Fibroblast of skin of left biceps (primary cell): ENCODE measurements around the gene PIK3R6.

Source experiments
- DNase-seq, 2 experiments: peaks; one replicate each; pipeline ENCODE4 v3.0.0-alpha.2; 2013; ENCODE audit warnings: low read depth in 2 of 2

Gene PIK3R6

GRCh38 chr17:8867361-8867981, at the start of gene PIK3R6:
TSS of gene PIK3R6 (minus strand) at chr17:8867674. CDS start at chr17:8849794, 17,880 bp downstream.
- no peak for DNase-seq

- DNase-seq = no peak
Measured at GRCh38 chr17:8916466-8916865, 49.0 kb upstream of the PIK3R6 start.

- no peak for DNase-seq
Measured at GRCh38 chr17:8914554-8914953, 47.1 kb upstream of the PIK3R6 start.

- no peak for DNase-seq
Measured at GRCh38 chr17:8913879-8914278, 46.4 kb upstream of the PIK3R6 start.

- no peak for DNase-seq
Measured at GRCh38 chr17:8913091-8913490, 45.6 kb upstream of the PIK3R6 start.

GRCh38 chr17:8912084-8912981, 44.9 kb upstream of the PIK3R6 start:
- DNase-seq = no peak

- DNase-seq = no peak
Measured at GRCh38 chr17:8910969-8911604, 43.6 kb upstream of the PIK3R6 start.

- no peak for DNase-seq
Measured at GRCh38 chr17:8909586-8910270, 42.3 kb upstream of the PIK3R6 start.

- no peak for DNase-seq
Measured at GRCh38 chr17:8905331-8905730, 37.9 kb upstream of the PIK3R6 start.

GRCh38 chr17:8904686-8905085, 37.2 kb upstream of the PIK3R6 start:
- DNase-seq = no peak

GRCh38 chr17:8904201-8904600, 36.7 kb upstream of the PIK3R6 start:
- no peak for DNase-seq

GRCh38 chr17:8900626-8901585, 33.4 kb upstream of the PIK3R6 start:
- no peak for DNase-seq

GRCh38 chr17:8900207-8900606, 32.7 kb upstream of the PIK3R6 start:
- no peak for DNase-seq

GRCh38 chr17:8898636-8899035, 31.2 kb upstream of the PIK3R6 start:
- no peak for DNase-seq

GRCh38 chr17:8898126-8898525, 30.7 kb upstream of the PIK3R6 start:
- no peak for DNase-seq

GRCh38 chr17:8896641-8897635, 29.5 kb upstream of the PIK3R6 start:
- DNase-seq = no peak

GRCh38 chr17:8896087-8896486, 28.6 kb upstream of the PIK3R6 start:
- no peak for DNase-seq

GRCh38 chr17:8894673-8895578, 27.5 kb upstream of the PIK3R6 start:
- peak; percentile 35 to 36 for DNase-seq
